HepG2 (cell line): ENCODE results near the gene TMBIM4. TPM values are rescaled to one million over a fixed set of nuclear protein-coding genes. Genes with fewer than 3 reads are reported as not detected.

Experiments
- ATF7-NPFF ChIP-seq: sonication (generic); formaldehyde crosslinking; IDR thresholded peaks from 2 replicates; pipeline ENCODE4 v1.8.1; 2023; ENCODE audit warnings: mild to moderate bottlenecking, low read depth, missing genetic modification reagents, moderate library complexity
- CERS6 ChIP-seq: sonication (generic); formaldehyde crosslinking; IDR thresholded peaks from 2 replicates; pipeline ENCODE4 v1.5.0; 2020; ENCODE audit warnings: missing genetic modification reagents
- HNRNPLL ChIP-seq: fragments of 200-400 bp; formaldehyde crosslinking; IDR thresholded peaks from 2 replicates; pipeline ENCODE4 v1.6.1; 2017; ENCODE audit warnings: mild to moderate bottlenecking, low read depth, low read length; ENCODE audit not compliant: poor library complexity, severe bottlenecking
- HOXA3 ChIP-seq: sonication (generic); formaldehyde crosslinking; IDR thresholded peaks from 2 replicates; pipeline ENCODE4 v1.5.0; 2020; ENCODE audit warnings: missing genetic modification reagents
- JDP2 ChIP-seq: sonication (generic); formaldehyde crosslinking; IDR thresholded peaks from 2 replicates; pipeline ENCODE4 v1.8.1; 2022; ENCODE audit warnings: missing genetic modification reagents, borderline replicate concordance
- MIXL1 ChIP-seq: IDR thresholded peaks from 2 replicates; pipeline ENCODE4 v1.6.1; 2016
- MTA3 ChIP-seq: sonication (generic); formaldehyde crosslinking; IDR thresholded peaks from 2 replicates; pipeline ENCODE4 v1.4.0; 2020; ENCODE audit warnings: missing genetic modification reagents
- NAIF1 ChIP-seq: sonication (generic); formaldehyde crosslinking; IDR thresholded peaks from 2 replicates; pipeline ENCODE4 v1.5.0; 2020; ENCODE audit warnings: mild to moderate bottlenecking, missing genetic modification reagents, borderline replicate concordance
- TBL1XR1 ChIP-seq: fragments of 150-350 bp; IDR thresholded peaks from 2 replicates; pipeline ENCODE4 v1.6.1; 2014; ENCODE audit warnings: borderline replicate concordance, low read length; ENCODE audit not compliant: partially characterized antibody
- TBP ChIP-seq: sonication (generic); formaldehyde crosslinking; IDR thresholded peaks from 2 replicates; pipeline ENCODE4 v1.5.0; 2020; ENCODE audit warnings: missing genetic modification reagents
- XBP1 ChIP-seq: sonication (generic); formaldehyde crosslinking; IDR thresholded peaks from 2 replicates; pipeline ENCODE4 v1.5.0; 2020; ENCODE audit warnings: missing genetic modification reagents
- ZBTB7A ChIP-seq: sonication (generic); formaldehyde crosslinking; IDR thresholded peaks from 2 replicates; pipeline ENCODE4 v1.8.0; 2022; ENCODE audit warnings: mild to moderate bottlenecking, missing genetic modification reagents
- ZFP37 ChIP-seq: sonication (generic); formaldehyde crosslinking; IDR thresholded peaks from 2 replicates; pipeline ENCODE4 v1.4.0; 2020; ENCODE audit warnings: missing genetic modification reagents, borderline replicate concordance
- ZFX ChIP-seq: sonication (generic); formaldehyde crosslinking; IDR thresholded peaks from 2 replicates; pipeline ENCODE4 v1.4.0; 2020; ENCODE audit warnings: mild to moderate bottlenecking, low read depth, missing genetic modification reagents, moderate library complexity
- ZHX1 ChIP-seq: sonication (generic); formaldehyde crosslinking; IDR thresholded peaks from 2 replicates; pipeline ENCODE4 v1.8.1; 2022; ENCODE audit warnings: low read depth, mild to moderate bottlenecking, missing genetic modification reagents
- ZKSCAN1 ChIP-seq: fragments of 150-350 bp; IDR thresholded peaks from 2 replicates; pipeline ENCODE4 v1.6.1; 2014; ENCODE audit warnings: low read length
- ZNF17 ChIP-seq: sonication (generic); formaldehyde crosslinking; IDR thresholded peaks from 2 replicates; pipeline ENCODE4 v1.5.0; 2020; ENCODE audit warnings: mild to moderate bottlenecking, missing genetic modification reagents
- ZNF615 ChIP-seq: sonication (generic); formaldehyde crosslinking; IDR thresholded peaks from 2 replicates; pipeline ENCODE4 v1.5.0; 2020; ENCODE audit warnings: mild to moderate bottlenecking, missing genetic modification reagents, borderline replicate concordance
- ZNF816 ChIP-seq: sonication (generic); formaldehyde crosslinking; IDR thresholded peaks from 2 replicates; pipeline ENCODE4 v1.8.0; 2022; ENCODE audit warnings: missing genetic modification reagents, mild to moderate bottlenecking, borderline replicate concordance
- polyA plus RNA-seq, 8 experiments: library from polyadenylated mRNA; depleted of rRNA in 3 of 8; stranded (reverse) in 7 of 8; unstranded in 1 of 8; fragments of >200 nt; fragmentation: Illumina TruSeq in 4 of 8; extraction: Trizol in 4 of 8; gene quantifications; 2 replicates each; pipeline versions ENCODE4 v1.2.1 to v1.2.3, GENCODE V29; 2011 to 2016; ENCODE audit warnings: low read depth in 4 of 8, missing spikeins in 1 of 8, mixed read lengths in 1 of 8; ENCODE audit not compliant: insufficient read depth in 1 of 8
- total RNA-seq, 5 experiments: library from RNA; depleted of rRNA; stranded (reverse); fragments of >200 nt; fragmentation: Illumina TruSeq; extraction: Trizol; gene quantifications; 2 replicates each; pipeline ENCODE4 v1.2.3, GENCODE V29; 2016; ENCODE audit warnings: low read depth in 1 of 5
- TF ChIP-seq, protein P1 (sequence below): sonication (generic); formaldehyde crosslinking; IDR thresholded peaks from 2 replicates; pipeline ENCODE4 v1.9.0; 2021; ENCODE audit warnings: mild to moderate bottlenecking, missing genetic modification reagents

The TMBIM4 gene
- total and polyA plus RNA-seq, 2 of the 13 experiments (the other 11 are each of a cell fraction or from before 2014, with no cell fraction given), result 60.5 to 67.7 TPM

- no peak for TF ChIP-seq ZNF17
- TF ChIP-seq XBP1 (CRISPR knock-in tag), result peak; percentile 57; the same call in 1 of the 2 replicates
- TF ChIP-seq NAIF1 (CRISPR knock-in tag), result no peak; the same call in 1 of the 2 replicates
- TF ChIP-seq ZHX1 (CRISPR knock-in tag), result no peak
- no peak for TF ChIP-seq ZBTB7A (CRISPR knock-in tag)
- TF ChIP-seq MIXL1, result peak; percentile 23; the same call in 1 of the 2 replicates
- no peak for TF ChIP-seq ZKSCAN1
- TF ChIP-seq ATF7-NPFF (CRISPR knock-in tag), result peak; percentile 79
- no peak for TF ChIP-seq TBL1XR1
- no peak for TF ChIP-seq TBP (CRISPR knock-in tag)
- peak; percentile 82 for TF ChIP-seq ZFX (CRISPR knock-in tag)
- TF ChIP-seq ZNF816, result no peak
- TF ChIP-seq MTA3 (CRISPR knock-in tag), result no peak
- no peak for TF ChIP-seq CERS6 (CRISPR knock-in tag)
- TF ChIP-seq HNRNPLL, result no peak
- TF ChIP-seq, protein P1, sequence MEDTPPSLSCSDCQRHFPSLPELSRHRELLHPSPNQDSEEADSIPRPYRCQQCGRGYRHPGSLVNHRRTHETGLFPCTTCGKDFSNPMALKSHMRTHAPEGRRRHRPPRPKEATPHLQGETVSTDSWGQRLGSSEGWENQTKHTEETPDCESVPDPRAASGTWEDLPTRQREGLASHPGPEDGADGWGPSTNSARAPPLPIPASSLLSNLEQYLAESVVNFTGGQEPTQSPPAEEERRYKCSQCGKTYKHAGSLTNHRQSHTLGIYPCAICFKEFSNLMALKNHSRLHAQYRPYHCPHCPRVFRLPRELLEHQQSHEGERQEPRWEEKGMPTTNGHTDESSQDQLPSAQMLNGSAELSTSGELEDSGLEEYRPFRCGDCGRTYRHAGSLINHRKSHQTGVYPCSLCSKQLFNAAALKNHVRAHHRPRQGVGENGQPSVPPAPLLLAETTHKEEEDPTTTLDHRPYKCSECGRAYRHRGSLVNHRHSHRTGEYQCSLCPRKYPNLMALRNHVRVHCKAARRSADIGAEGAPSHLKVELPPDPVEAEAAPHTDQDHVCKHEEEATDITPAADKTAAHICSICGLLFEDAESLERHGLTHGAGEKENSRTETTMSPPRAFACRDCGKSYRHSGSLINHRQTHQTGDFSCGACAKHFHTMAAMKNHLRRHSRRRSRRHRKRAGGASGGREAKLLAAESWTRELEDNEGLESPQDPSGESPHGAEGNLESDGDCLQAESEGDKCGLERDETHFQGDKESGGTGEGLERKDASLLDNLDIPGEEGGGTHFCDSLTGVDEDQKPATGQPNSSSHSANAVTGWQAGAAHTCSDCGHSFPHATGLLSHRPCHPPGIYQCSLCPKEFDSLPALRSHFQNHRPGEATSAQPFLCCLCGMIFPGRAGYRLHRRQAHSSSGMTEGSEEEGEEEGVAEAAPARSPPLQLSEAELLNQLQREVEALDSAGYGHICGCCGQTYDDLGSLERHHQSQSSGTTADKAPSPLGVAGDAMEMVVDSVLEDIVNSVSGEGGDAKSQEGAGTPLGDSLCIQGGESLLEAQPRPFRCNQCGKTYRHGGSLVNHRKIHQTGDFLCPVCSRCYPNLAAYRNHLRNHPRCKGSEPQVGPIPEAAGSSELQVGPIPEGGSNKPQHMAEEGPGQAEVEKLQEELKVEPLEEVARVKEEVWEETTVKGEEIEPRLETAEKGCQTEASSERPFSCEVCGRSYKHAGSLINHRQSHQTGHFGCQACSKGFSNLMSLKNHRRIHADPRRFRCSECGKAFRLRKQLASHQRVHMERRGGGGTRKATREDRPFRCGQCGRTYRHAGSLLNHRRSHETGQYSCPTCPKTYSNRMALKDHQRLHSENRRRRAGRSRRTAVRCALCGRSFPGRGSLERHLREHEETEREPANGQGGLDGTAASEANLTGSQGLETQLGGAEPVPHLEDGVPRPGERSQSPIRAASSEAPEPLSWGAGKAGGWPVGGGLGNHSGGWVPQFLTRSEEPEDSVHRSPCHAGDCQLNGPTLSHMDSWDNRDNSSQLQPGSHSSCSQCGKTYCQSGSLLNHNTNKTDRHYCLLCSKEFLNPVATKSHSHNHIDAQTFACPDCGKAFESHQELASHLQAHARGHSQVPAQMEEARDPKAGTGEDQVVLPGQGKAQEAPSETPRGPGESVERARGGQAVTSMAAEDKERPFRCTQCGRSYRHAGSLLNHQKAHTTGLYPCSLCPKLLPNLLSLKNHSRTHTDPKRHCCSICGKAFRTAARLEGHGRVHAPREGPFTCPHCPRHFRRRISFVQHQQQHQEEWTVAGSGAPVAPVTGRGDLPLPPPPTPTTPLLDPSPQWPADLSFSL, result no peak
- no peak for TF ChIP-seq JDP2
- TF ChIP-seq HOXA3 (CRISPR knock-in tag), result peak; percentile 84
- TF ChIP-seq ZFP37 (CRISPR knock-in tag), result peak; percentile 30; the same call in 1 of the 2 replicates
- TF ChIP-seq ZNF615 (CRISPR knock-in tag), result peak; percentile 16; the same call in 1 of the 2 replicates
These were observed 39.3 kb downstream of the TMBIM4 start, which contains the start of gene LLPH (continued) for GRCh38 chr12:66130267-66131066.
